Calu3 (cell line): ENCODE measurements around the gene ZDHHC11. TPM values are rescaled to one million over a fixed set of nuclear protein-coding genes. Genes with fewer than 3 reads are reported as not detected.

Experiments
- BruUV-seq: library from RNA; stranded (reverse); fragments of 400-500 nt; replicated peaks from 2 replicates; lab custom pipeline; 2021; lab: Mats Ljungman, UMichigan
- CTCF ChIA-PET: fragments of 300-600 bp; sonication (Branson Sonifier 250); formaldehyde crosslinking; loops from one replicate; lab custom pipeline; 2022; ENCODE audit warnings: antibody characterized with exemption; lab: Charles Lee
- DNase-seq: peaks from one replicate; pipeline ENCODE4 v3.0.0; 2022
- H3K27ac Mint-ChIP-seq: one replicate; pipeline ENCODE4 v1.8.0; 2022; ENCODE audit warnings: mixed read lengths; ENCODE audit not compliant: unreplicated experiment
- H3K27me3 Mint-ChIP-seq: one replicate; pipeline ENCODE4 v1.8.0; 2022; ENCODE audit warnings: mixed read lengths; ENCODE audit not compliant: unreplicated experiment
- H3K36me3 Mint-ChIP-seq: one replicate; pipeline ENCODE4 v1.8.0; 2022; ENCODE audit warnings: mild to moderate bottlenecking, moderate library complexity, mixed read lengths; ENCODE audit not compliant: insufficient read depth, unreplicated experiment
- H3K4me1 Mint-ChIP-seq: one replicate; pipeline ENCODE4 v1.8.0; 2022; ENCODE audit warnings: mild to moderate bottlenecking, low read depth, mixed read lengths; ENCODE audit not compliant: unreplicated experiment
- H3K4me3 Mint-ChIP-seq: one replicate; pipeline ENCODE4 v1.8.0; 2022; ENCODE audit warnings: mild to moderate bottlenecking, low read depth, moderate library complexity, mixed read lengths; ENCODE audit not compliant: unreplicated experiment
- H3K9me3 Mint-ChIP-seq: one replicate; pipeline ENCODE4 v1.8.0; 2022; ENCODE audit warnings: low read depth, mixed read lengths; ENCODE audit not compliant: unreplicated experiment
- intact Hi-C: fragments of 100-400 bp; cut with micrococcal nuclease; formaldehyde crosslinking; loops from one replicate; pipeline ENCODE4 v1.10.0; 2022; ENCODE audit not compliant: unreplicated experiment
- total RNA-seq: library from RNA; stranded (reverse); gene quantifications from 2 replicates; pipeline ENCODE4 v1.2.3, GENCODE V29; 2022
- TF ChIP-seq, protein P1 (sequence below): fragments of 200-600 bp; IDR thresholded peaks from one replicate; pipeline ENCODE4 v1.8.0; 2022; ENCODE audit warnings: antibody characterized with exemption; ENCODE audit not compliant: unreplicated experiment

The ZDHHC11 gene
- total RNA-seq, 1 experiment from 2014 or later = 60.8 TPM

GRCh38 chr5:871596-872298 lies 21.0 kb upstream of the ZDHHC11 start:
- DNase-seq = no peak
- intact Hi-C loops = no loop called here
- CTCF ChIA-PET = no interaction called here
- Mint-ChIP-seq H3K27me3 (no peaks in the 10 kb centered on the region), H3K4me1 (no peaks in the 10 kb centered on the region), H3K27ac (no peak overlapping the region), H3K36me3 (peaks cover 54% of the 10 kb centered on the region), H3K4me3 (no peak overlapping the region), H3K9me3 (no peaks in the 10 kb centered on the region)
- TF ChIP-seq, protein P1, sequence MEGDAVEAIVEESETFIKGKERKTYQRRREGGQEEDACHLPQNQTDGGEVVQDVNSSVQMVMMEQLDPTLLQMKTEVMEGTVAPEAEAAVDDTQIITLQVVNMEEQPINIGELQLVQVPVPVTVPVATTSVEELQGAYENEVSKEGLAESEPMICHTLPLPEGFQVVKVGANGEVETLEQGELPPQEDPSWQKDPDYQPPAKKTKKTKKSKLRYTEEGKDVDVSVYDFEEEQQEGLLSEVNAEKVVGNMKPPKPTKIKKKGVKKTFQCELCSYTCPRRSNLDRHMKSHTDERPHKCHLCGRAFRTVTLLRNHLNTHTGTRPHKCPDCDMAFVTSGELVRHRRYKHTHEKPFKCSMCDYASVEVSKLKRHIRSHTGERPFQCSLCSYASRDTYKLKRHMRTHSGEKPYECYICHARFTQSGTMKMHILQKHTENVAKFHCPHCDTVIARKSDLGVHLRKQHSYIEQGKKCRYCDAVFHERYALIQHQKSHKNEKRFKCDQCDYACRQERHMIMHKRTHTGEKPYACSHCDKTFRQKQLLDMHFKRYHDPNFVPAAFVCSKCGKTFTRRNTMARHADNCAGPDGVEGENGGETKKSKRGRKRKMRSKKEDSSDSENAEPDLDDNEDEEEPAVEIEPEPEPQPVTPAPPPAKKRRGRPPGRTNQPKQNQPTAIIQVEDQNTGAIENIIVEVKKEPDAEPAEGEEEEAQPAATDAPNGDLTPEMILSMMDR = no peak
- BruUV-seq = no TSS peak

DNA sequence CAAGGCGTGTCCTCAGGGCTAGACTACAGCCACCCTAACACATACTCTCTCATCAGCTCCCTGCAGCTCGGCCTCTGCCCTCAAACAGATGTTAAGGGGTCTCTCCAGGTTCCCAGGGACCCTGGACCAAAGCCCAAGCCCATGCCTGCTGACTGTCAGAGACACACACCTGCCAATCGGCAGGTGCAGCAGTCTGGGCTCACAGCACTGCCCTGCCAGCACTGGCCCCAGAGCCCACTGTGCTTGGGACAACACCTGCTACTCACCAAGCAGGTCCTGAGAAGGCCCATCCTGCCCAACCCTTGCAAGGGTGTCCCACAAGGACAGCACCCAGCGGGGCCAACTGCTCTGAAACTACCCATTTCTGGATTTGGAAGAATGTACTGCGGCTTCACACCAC lies 20.2 kb upstream of the ZDHHC11 start:
- Mint-ChIP-seq H3K27me3 (no peaks in the 10 kb centered on the region), H3K27ac (no peak overlapping the region), H3K9me3 (no peaks in the 10 kb centered on the region), H3K36me3 (peaks cover 55% of the 10 kb centered on the region), H3K4me1 (no peaks in the 10 kb centered on the region), H3K4me3 (no peak overlapping the region)
- DNase-seq = no peak
- TF ChIP-seq, protein P1 = no peak
- intact Hi-C loops = no loop called here
- CTCF ChIA-PET = no interaction called here
- BruUV-seq = no TSS peak

- Mint-ChIP-seq H3K36me3 (peaks cover 42% of the 10 kb centered on the region), H3K27ac (no peak overlapping the region), H3K4me1 (no peaks in the 10 kb centered on the region), H3K4me3 (no peak overlapping the region), H3K9me3 (no peaks in the 10 kb centered on the region), H3K27me3 (no peaks in the 10 kb centered on the region)
- no peak for DNase-seq
- no TSS peak for BruUV-seq
- CTCF ChIA-PET = no interaction called here
- TF ChIP-seq, protein P1 = no peak
- intact Hi-C loops = no loop called here
These were observed 17.8 kb upstream of the ZDHHC11 start for GRCh38 chr5:868428-869135.

GRCh38 chr5:867300-867870 lies 16.6 kb upstream of the ZDHHC11 start:
- no peak overlapping the region for H3K27ac Mint-ChIP-seq
- peaks cover 42% of the 10 kb centered on the region for H3K36me3 Mint-ChIP-seq
- no peaks in the 10 kb centered on the region for H3K9me3 Mint-ChIP-seq
- H3K4me3 Mint-ChIP-seq = no peak overlapping the region
- no peaks in the 10 kb centered on the region for H3K4me1 Mint-ChIP-seq
- no peak for DNase-seq
- intact Hi-C loops = no loop called here
- no peaks in the 10 kb centered on the region for H3K27me3 Mint-ChIP-seq
- BruUV-seq = no TSS peak
- CTCF ChIA-PET = no interaction called here
- TF ChIP-seq, protein P1 = no peak
